HG03571 (cell line): ENCODE measurements around the gene KCNN3.
A peak's percentile ranks its signal among the peaks of the same experiment; 100 is the strongest.
"Not testable (repeated sequence)": the region's sequence is repeated elsewhere in the genome, so short reads cannot be mapped to it uniquely, and the experiment has no call there.

Experiments
- ATAC-seq: cut with Tn5 transposase; IDR thresholded peaks from one replicate; pipeline ENCODE4 v1.9.1; 2021; ENCODE audit not compliant: unreplicated experiment

KCNN3 gene

DNA sequence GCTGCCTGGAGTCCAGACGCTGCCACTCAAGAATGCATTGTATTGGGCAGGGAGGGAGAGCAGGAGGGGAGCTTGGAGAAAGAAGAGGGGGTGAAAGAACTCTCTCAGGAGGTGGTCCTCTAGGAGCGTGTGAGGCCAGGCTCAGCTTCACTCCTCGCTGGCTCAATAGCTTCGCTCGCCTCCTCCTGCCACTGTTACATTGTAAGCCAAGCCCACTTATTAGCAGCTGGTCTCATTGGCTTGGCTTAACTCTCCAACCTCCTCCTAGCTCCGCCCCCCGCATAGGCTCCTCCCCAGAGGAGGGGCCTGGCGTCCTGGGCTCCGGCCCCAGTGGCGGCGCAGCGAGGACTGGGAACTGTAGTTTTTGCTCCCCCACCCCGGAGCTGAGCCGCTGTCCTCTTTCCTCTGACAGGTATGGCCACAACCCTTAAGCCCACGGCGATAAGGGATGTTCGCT is at the start of gene KCNN3:
TSS of gene KCNN3 (minus strand) at position 167 of the 457 bp plus-strand sequence. CDS start 317 bp downstream, outside the sequence.
- ATAC-seq = peak; percentile 73

DNA sequence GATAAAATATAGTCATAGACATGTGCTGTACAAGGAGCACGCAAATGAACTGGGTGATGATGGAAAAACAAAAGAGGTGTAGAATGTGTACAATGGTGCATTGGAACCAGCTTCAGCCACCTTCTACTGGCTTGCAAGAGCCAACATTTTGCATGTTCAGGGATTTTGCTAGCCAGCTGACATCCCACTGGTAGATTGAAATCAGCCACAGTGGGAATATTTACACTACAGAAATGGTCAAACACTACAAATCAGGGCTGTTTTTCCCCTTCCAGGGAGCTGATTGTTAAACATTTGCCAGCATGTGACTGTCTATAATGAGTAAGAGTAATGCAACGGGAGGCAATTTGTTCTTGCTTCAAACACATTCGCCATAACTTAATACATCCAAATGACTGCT is 43.2 kb upstream of the KCNN3 start:
- no peak for ATAC-seq

DNA sequence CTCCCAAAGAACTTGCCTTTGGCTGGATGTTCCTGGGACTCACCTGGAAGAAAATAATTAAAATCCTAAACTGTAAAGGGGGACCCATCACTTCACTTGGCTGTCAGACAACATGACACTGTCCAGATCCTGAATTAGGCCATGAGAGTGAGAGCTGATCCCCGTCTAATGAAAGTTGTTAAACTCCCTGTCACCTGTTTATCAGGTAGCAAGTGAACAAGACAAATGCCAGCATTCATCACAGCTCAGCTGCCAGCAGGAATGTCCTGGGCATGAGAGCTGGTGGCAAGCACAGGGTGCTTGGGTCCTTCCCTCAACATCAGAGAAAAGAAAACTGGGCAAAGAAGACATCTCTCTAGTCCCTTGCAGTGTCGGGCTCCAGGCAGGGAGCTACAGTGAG is 42.7 kb upstream of the KCNN3 start:
- no peak for ATAC-seq

DNA sequence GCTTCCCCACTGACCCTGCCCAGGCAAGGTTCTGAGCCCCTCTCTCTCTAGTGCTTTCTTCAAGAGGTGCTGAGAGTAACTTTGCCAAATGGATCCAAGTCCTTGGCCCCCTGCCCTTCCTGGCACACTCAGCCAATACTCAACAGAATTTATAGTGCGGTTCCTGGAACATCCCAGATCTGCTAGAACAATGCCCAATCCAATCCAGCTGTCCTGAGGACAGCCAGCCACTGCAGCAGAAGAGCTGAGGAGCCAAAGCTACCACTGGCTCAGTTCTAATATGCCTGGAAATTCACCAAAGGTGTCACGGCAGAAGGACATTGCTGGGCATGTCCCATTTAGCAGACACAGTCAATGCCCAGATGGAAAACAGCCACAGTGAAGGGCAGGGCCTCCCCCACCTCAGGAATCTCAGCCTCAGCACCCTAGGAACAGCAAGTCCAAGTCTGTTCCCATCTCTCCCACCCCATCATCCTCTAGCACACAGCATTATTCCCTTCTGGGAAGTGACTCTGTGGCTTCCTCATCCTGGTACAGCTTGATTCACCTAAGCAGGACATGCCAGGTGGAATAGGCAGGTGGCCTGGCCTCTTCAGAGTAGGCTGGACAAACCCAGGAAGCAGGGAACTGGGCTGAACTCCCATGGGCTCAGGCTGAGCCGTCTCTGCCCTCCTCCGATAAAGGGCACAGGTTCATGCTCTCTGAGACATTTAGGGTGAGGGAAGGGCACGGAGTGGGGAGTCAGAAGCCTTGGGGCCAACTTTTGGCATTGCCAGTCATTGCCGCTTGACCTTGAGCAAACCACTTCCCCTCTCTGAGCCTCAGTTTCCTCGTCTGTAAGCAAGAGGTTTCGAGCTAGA is 41.8 kb upstream of the KCNN3 start:
- no peak for ATAC-seq

DNA sequence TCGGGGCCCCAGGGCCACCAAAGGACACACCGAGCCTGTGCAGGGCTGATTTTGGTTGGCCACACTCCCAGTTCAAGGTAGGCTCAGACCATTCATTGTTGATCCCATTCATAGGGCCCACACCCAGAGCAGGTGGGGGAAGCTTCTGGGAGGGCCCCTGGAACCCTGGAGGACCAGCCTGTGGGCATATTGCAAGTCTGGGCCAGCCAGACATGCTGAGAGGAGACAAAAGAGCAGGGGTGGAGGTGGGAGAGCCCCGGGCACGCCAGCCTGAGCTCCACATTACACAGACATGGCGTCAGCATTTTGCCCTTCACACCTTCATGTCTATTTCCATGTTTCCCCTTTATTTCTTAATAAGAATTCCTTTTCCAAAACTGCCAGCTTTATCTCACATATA is 40.8 kb upstream of the KCNN3 start:
- no peak for ATAC-seq

DNA sequence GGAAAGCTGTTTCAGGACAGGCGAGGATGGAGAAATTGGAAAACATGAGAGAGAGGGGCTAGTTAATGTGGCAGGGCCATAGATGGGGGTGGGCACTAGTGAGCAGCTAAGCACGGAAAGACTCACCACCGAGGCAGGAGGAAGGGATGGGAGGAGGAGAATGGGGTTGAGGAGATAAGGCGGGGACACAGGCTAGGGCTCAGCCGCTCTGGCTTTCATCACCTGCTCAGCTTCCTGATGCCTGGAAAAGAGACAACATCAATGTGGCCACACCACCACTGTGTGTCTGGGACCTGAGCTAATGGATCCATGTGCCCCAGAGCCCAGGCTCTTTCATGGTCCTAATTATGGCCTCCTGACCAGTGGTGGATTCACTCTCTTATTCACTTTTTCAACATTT is 38.9 kb upstream of the KCNN3 start:
- no peak for ATAC-seq

DNA sequence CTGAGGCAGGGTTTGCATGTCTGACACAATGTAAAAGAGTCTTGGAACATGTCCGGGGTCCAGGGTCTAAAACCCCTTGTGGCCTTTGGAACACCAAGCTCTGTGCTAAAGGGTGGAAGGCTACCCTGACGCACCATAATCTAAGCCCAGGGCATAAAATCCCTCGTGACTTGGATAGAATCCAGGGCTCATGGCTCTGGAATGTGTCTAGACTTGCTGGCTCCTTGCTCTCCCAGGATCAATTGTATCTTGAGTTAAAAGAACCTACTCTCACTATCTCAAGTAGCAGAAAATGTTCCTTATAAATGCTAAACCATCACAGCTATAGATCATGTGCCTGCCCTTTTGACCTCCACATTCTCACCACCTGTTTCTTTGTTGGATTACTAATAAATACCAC is 38.0 kb upstream of the KCNN3 start:
- ATAC-seq = not testable (repeated sequence)

DNA sequence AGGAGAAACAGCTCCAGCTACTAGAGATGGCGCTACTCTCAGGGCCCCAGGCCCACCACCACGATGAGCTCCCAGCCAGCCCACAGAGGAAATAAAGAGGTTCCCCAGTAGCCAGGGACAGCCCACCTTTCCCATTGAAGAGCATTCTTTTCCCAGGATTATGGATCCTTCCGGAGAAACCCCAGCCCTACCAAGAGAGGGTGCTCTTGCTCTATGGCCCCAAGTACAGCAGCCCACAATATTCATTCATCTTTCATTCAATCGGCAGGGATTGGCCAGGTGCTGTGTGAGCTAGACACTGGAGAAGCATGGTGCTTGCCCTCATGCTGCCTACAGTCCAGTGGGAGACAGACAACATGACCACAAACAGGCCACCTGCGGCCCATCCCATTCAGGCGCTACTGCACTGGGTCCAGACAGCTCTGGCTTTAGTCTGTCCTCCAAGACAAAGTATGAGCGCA is 36.6 kb upstream of the KCNN3 start:
- no peak for ATAC-seq

DNA sequence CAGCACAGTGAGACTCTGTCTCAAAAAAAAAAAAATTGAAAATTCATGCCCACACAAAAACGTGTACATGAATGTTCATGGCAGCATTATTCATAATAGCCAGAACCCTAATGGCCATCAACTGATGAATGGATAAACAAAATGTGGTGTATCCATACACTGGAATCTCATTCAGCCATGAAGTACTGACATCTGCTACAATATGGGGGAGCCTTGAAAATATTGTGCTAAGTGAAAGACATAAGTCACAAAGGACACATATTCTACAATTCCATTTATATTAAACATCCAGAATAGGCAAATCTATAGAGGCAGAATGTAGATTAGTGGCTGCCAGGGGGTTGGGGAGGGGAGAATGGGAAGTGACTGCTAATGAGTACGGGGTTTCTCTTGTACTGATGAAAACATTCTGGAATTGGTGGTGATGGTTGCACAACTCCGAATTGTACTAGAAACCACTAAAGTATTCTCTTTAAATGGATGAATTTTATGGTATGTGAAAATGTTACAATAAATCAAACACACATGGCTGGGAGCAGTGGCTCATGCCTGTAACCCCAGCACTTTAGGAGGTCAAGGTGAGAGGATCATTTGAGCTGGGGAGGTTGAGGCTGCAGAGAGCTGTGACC is 33.0 kb upstream of the KCNN3 start:
- no peak for ATAC-seq

DNA sequence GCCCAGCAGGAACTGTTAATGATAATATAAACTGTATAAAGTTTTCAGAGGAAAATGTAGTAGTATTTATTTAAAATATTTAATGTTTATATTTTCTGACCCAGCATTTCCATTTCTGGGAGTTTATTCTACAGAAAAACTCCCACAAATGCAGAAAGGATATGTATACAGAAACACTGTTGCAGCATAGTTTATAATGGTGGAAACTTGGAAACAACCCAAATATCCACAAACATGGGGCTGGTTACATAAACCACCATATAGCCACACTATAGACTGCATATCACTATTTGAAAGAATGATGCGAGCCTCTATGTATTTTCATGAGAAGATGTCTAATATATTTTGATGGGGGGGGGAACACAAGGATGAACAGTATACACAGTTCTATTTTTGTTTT is 31.5 kb upstream of the KCNN3 start:
- ATAC-seq = no peak

DNA sequence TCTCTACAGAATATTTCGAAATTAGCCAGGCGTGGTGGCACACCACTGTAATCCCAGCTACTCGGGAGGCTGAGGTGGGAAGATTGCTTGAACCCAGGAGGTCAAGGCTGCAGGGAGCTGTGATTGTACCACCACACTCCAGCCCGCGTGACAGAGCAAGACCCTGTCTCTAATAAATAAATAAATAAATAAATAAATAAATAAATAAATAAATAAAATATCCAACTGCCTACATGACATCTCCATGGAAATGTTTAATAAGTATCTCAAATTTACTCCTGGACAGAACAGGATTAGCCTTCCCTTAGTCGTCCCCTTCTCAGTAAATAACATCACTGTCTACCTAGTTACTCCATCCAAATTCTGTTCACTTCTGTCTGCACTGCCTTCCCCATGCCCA is 29.0 kb upstream of the KCNN3 start:
- ATAC-seq = no peak

DNA sequence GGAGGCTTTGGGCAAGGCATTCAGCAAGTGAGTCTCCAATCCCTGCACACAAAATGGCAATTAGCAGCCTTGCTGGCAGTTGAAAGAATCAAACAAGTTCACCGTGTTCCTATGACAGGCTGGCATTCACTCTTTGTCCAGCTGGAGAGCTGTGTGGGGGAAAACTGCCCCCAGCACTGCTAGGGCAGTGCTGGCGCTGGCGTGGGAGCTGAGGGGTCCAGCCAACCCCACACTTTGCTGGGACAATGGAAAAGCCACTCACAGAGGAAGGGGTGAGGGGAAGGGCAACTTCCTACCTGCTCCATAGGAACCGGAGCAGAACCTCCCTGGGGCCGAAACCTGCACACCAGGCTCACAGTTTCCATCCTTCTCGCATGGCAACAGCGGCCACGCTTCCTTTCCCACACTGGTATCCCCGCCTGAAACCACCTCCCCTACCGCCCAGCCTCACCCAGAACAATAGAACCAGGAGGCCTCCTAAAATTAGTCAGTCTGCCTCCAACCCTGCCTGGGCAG is 26.7 kb upstream of the KCNN3 start:
- no peak for ATAC-seq

DNA sequence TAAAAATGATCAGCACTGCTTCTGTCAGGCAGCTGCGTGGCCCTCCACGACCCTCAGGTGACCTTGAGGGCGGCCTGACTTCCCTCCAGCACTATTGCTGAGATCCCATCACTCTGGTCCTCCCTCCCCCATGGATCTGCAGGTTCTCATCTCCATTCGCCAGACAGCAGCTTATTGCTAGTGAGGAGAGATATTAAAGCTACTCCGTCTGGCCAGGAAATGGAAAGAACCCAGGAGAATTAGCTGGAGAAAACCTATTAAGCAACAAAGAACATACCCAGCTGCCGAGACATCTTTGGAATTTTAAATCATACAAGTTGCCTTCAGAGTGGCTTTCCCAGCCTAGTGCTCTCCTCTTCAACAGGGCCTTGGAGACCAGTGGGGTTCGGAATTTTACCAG is 25.7 kb upstream of the KCNN3 start:
- no peak for ATAC-seq

DNA sequence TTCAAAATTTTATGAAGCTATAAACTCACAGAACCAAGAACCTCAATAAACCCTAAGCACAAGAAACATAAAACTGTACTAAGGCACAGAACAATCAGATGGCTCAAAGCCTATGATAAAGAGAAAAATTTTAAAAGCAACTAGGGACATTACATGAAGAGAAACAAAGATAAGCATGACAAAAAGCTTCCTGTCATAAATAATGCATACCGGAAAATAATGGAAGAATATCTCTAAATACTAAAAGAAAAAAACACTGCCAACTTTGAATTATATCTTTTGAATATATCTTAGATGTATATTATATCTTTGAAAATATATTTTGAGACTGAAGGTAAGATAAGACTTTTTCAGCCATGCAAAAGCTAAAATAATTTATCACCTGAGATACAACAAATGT is 21.4 kb upstream of the KCNN3 start:
- ATAC-seq = no peak

DNA sequence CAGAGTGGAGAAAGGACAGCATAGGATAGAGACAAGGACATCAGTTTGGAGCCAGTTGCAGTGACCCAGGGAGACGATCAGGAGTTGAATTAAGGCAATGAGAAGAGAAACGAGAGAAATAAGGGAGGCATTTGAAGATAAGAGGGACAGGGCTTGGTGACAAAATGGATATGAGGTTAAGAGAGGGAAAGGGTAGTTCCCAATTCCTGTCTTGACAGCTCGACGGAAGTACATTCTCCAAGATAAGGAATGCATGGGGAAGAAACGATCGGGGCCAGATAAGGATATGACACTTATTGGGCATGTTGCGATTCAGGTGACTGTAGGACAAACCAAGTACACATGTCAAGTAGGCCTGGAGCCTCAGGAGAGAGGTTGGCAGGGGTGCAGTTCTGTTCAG is 18.7 kb upstream of the KCNN3 start:
- no peak for ATAC-seq

DNA sequence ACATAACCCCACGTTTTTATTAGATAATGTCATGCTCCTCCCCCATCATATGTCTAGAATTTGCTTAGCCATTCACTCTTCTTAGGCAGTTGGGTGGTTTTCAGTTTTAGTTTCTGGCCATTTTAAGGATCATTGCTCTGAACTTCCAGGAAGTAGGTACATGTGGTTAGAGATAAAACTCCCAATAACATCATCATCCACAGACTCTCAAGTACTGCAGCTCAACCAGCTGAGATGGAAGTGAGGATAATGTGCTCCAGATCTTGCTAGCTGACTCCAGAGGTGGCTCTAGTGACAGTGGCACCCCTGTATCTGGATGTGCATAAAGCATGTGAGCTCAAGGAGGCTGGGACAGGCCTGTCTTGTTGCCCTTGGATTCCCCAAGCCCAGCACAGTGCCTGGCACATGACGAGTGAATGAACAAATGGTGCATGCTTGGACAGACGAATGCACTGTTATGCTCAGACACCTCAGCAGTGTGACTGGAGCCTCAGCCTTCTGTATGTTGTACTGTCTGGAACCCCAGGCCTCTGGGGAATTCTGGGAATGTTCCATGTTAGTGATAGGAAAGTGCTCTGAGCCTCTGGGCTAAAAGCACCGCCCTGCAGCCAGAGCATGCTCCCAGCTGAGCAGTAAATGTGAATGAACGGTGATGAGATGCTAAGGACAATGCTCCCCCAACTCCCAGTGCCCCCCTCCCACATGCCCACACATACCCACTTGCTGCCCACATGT is 16.4 kb upstream of the KCNN3 start:
- ATAC-seq = no peak

DNA sequence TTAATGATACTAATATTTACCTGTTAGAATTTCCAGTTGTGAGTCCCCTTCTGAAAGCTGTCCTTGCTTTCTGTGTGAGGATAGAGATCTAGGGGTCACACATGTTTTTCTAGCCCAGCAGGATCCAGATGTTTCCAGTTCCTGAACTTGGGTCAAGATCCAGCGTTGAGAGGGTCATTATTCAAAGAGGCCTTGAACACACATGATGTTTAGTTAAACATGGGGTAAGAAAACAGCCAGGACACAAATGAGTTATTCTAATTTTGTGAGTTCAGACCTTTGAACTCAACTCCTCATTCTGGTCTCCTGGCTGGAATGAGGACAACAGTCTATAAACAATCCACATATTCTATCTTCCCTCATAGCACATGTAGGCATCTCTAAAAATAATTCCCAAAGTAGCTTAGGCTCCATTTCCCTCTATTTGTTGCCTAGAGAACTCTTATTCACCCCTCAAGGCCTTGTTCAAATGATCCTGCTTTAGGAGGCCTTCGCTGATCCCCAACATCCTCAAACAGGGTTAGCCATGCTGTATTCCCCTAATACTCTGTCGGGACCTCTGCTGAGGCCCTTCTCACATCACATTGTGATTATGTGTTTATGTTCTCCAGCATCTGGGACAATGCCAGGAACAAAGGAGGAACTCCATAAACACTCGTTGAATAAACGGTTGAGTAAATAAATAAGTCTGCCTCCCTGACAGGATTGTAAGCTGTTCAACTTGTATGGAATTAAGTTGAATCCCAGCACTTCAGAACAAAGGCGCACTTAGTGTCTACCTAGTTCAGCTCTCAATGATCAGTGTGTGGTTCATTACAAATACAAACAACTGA is 15.0 kb upstream of the KCNN3 start:
- ATAC-seq = no peak

DNA sequence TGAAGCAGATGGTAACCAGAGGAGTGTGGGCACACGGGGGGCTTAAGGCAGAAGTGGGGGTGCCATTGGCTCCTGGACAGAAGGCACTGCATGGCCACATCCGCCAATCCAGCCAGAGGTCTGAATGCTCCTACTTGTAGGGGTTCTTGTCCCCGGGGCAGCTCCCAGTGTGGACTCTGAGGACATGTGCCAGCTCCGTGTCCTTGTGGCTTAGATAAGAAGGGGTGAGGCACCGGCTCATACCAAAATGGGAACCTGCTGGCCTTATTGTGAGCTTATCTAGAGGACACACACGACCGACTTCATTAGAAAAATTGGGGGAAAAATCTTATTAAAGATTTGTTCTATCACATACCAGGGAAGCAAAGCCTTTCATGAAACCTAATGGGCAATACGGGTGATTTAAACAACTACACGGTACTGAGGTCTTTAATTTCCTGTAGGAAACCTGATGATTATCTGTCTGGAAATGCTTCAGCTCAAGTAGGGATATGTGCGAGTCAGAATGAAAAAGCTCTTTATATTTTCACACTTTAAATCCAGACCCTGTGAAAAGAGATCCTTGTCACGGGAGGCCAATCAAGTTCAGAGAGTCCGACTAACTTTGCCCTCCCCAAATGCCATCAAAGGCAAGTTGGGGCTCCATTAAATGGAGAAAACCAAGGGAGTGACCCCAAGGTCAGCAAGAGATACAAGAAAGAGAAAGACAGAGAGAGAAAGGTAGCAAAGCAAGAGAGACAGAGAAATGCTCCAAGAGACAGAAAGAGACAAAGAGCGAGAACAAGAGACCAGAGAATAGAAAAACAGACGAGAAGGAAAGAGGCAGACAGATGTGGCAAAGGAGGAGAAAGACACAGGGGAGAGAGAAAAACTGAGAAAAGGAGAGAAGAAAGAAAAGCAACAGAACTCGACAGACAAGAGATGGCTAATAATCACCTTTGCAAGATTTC is 14.1 kb upstream of the KCNN3 start:
- ATAC-seq = no peak

DNA sequence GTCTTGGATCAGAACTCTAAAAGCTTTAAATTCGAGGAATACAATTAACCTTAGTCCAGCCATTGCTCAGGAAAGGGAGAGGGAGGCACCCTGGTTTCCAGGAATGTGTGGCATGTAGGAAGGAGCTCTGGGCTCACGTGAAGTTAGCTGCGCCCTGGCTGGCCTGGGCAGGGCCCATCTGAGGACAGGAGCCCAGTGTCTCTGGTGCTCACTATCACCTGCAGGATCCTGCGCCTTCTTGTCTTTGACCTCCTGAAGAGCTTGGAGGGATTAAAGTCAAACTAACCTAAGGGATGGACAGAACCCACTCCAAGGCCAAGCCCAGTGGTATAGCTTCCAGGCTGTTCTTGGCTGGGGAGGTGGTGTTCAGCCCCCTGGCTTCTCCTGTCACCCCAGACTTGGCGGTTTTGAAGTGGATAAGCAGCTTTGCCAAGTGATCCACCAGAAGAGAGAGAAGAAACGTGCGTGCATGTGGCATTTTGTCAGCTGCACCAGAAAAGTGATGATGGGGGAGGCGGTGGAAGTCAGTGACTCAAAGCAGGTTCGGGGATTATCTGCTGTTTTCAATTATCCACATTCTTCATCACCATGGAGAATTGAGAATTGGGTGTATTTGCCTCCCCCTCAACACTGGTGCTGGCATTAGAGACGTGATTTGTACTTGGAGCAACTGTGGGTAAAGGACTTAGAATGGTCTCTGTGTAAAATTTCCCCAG is 11.9 kb upstream of the KCNN3 start:
- no peak for ATAC-seq
